Lower leg skin (tissue), 4 donors: ENCODE data around the gene AGR3. TPM values are rescaled to one million over a fixed set of nuclear protein-coding genes. Genes with fewer than 3 reads are reported as not detected.

Experiments
- DNase-seq, 2 donors: peaks; one replicate each; pipeline ENCODE4 v3.0.0-alpha.2; 2019; ENCODE audit warnings: low spot score in 2 of 2
- H3K4me3 ChIP-seq: fragments of 200-600 bp; sonication (generic); 2 replicates; pipeline ENCODE4 v1.5.1; 2017; ENCODE audit warnings: mild to moderate bottlenecking, low read depth; ENCODE audit not compliant: poor library complexity, severe bottlenecking
- POLR2A ChIP-seq, 2 donors: fragments of 450-650 bp; IDR thresholded peaks; one replicate each; pipeline ENCODE4 v1.6.1; 2016 to 2017; ENCODE audit warnings: antibody characterized with exemption in 2 of 2, mild to moderate bottlenecking in 1 of 2, moderate library complexity in 1 of 2
- WGBS, 2 donors: methylation state at CpG; one replicate each; pipeline ENCODE4 v1.1.5; 2018; 5-methylcytosine and 5-hydroxymethylcytosine counted together
- intact Hi-C: fragments of 100-400 bp; cut with DNase I; formaldehyde crosslinking; loops from one replicate; pipeline ENCODE4 v1.15.0; 2023; ENCODE audit warnings: low total_unique reads
- total RNA-seq, 4 donors: library from RNA; depleted of rRNA; stranded (reverse); fragments of >200 nt; gene quantifications; one replicate each; pipeline ENCODE4 v1.1.0, GENCODE V29; 2016
- TF ChIP-seq, protein P1 (sequence below), 3 donors: fragments of 450-650 bp; IDR thresholded peaks; one replicate each; pipeline ENCODE4 v1.5.1; 2016; ENCODE audit warnings: antibody characterized with exemption in 3 of 3, mild to moderate bottlenecking in 3 of 3, moderate library complexity in 2 of 3

Gene AGR3
- total RNA-seq, 4 donors from 2014 or later: 2.0 to 2.2 TPM; not detected in 2

- intact Hi-C loops: no loop called here
- H3K4me3 ChIP-seq: no peak overlapping the region
- TF ChIP-seq, protein P1, sequence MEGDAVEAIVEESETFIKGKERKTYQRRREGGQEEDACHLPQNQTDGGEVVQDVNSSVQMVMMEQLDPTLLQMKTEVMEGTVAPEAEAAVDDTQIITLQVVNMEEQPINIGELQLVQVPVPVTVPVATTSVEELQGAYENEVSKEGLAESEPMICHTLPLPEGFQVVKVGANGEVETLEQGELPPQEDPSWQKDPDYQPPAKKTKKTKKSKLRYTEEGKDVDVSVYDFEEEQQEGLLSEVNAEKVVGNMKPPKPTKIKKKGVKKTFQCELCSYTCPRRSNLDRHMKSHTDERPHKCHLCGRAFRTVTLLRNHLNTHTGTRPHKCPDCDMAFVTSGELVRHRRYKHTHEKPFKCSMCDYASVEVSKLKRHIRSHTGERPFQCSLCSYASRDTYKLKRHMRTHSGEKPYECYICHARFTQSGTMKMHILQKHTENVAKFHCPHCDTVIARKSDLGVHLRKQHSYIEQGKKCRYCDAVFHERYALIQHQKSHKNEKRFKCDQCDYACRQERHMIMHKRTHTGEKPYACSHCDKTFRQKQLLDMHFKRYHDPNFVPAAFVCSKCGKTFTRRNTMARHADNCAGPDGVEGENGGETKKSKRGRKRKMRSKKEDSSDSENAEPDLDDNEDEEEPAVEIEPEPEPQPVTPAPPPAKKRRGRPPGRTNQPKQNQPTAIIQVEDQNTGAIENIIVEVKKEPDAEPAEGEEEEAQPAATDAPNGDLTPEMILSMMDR (IDR thresholded peaks at IDR 0.05): no peak
- no peak for TF ChIP-seq POLR2A (IDR thresholded peaks at IDR 0.05)
- DNase-seq: no peak
- WGBS, 2 donors: 49 to 67% methylated on average over 2 of the region's 2 CpGs
Observed at GRCh38 chr7:16851829-16852228, 30.0 kb downstream of the AGR3 start.

DNA sequence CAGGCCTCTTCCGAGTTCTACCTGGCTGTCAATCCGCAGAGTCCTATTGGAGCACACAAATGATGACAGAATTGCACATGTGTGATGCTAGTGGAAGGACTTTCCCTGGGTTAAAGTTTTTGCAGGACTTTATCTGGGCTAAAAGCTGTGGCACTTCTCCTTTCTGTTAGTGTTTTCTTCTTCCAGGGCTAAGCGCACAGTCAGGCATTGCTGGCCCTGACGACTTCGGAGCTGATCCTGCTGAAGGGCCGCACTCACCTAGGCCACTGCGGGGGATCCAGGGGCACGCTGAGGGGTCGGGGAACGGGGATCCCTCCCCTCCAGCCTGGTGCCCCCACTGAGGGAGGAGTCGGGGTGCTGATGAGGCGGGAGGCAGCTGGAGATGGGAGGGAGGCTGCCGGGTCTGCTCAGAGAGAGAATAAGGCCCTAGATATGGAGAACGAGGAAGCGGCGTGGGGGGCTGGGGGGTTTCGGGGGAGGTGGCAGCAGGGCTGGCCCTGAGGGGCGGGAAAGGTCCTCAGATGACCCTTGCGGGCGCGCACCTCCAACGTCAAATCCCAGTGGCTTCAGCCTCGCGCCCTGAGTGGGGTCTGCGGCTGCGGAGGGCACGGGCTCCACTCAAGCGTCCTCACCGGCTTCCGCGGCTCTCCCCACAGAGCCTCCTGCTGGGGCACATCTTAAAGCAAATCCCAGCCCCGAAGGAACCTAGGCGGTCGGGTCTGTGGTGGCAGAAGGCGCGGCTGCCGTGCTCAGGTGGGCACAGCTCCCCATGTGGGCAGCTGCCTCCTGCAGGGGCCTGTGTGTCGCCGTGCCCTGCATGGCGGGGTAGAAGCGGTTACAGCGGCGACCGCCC lies 30.9 kb downstream of the AGR3 start:
- intact Hi-C loops: no loop called here
- 78 to 85% methylated on average over 42 to 43 of the region's 44 CpGs for WGBS, 2 donors

DNA sequence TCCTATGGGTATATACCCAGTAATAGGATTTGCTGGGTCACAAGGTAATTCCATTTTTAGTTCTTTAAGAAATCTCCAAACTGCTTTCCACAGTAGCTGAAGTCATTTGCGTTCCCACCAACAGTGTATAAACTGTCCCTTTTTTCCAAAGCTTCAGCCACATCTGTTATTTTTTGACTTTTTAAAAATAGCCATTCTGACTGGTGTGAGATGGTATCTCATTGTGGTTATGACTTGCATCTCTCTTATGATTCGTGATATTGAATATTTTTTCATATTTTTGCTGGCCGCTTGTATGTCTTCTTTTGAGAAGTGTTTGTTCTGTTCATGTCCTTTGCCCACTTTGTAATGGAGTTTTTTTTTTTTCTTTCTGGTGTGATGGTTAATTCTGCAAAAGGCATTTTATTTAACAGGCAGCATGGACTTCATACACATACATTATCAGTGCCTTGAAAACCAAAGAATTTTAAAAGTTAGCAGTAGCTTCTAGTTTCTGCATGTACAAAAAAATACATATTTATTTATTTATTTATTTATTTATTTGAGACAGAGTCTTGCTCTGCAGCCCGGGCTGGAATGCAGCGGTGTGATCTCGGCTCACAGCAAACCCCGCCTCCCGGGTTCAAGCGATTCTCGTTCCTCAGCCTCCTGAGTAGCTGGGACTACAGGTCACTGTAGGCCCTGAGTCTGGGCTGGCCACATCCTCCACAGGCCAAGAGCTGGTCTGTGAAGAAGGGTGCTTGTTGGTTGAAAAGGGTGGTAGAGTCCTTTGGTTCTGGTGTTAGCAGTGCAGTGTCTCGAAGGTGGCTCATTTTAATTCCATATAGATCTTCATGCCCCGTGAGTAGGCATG lies 32.3 kb downstream of the AGR3 start:
- intact Hi-C loops: no loop called here
- no peak for DNase-seq
- 90 to 94% methylated on average over 12 of the region's 12 CpGs for WGBS, 2 donors
- H3K4me3 ChIP-seq: no peak overlapping the region
- no peak for TF ChIP-seq POLR2A (IDR thresholded peaks at IDR 0.05)
- TF ChIP-seq, protein P1 (IDR thresholded peaks at IDR 0.05): no peak

More for the DNA sequence above, 30.9 kb downstream of the AGR3 start:
- H3K4me3 ChIP-seq: no peak overlapping the region
- no peak for DNase-seq
- no peak for TF ChIP-seq POLR2A (IDR thresholded peaks at IDR 0.05)
- TF ChIP-seq, protein P1 (IDR thresholded peaks at IDR 0.05): no peak

GRCh38 chr7:16847381-16847860 lies 34.4 kb downstream of the AGR3 start:
- no peak overlapping the region for H3K4me3 ChIP-seq
- TF ChIP-seq, protein P1 (IDR thresholded peaks at IDR 0.05): no peak
- TF ChIP-seq POLR2A (IDR thresholded peaks at IDR 0.05): no peak
- intact Hi-C loops: no loop called here
- WGBS, 2 donors: 64 to 68% methylated on average over 6 of the region's 6 CpGs
- DNase-seq: no peak

- WGBS, 2 donors: 43 to 65% methylated on average over 2 of the region's 2 CpGs
- no peak overlapping the region for H3K4me3 ChIP-seq
- intact Hi-C loops: no loop called here
- TF ChIP-seq POLR2A (IDR thresholded peaks at IDR 0.05): no peak
- TF ChIP-seq, protein P1 (IDR thresholded peaks at IDR 0.05): no peak
- no peak for DNase-seq
Observed at GRCh38 chr7:16846601-16847165, 35.1 kb downstream of the AGR3 start.
